ENCODE results near the gene PLXNA4.

The PLXNA4 gene

DNA sequence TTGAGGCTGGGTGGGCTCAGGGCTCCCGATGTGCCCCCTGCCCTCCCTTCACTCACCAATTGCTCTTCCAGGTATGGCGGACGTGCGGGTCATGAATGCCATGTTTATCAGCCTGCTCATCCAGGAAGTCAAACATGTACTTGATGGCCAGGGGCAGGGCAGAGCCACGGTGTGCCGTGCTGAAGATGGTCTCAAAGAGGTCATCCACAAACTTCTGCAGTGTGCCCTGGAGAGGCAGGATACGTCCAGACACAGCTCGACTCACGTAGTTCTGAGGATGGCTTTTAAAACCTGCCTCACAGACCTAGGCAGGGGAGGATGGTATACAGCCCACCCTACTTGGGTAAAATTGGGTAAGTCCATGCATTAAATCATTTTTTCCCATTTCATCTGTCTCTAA lies 431.2 kb downstream of the PLXNA4 start:
- no peak overlapping the region for H3K4me3 ChIP-seq (ENCODE audit: low read depth, low read length)
- no peak overlapping the region for H2AFZ ChIP-seq (ENCODE audit: insufficient read depth, low read length, poor library complexity)
- H3K4me1 ChIP-seq (ENCODE audit: control insufficient read depth in 1 of 2, insufficient read depth in 2 of 2, low read length in 2 of 2): no peaks in the 10 kb centered on the region
- H3K23ac ChIP-seq (ENCODE audit: low read length): no peak overlapping the region
- H3K4ac ChIP-seq (ENCODE audit: low read depth, low read length): no peak overlapping the region
- H4K91ac ChIP-seq (ENCODE audit: low read depth, low read length): no peak overlapping the region
- H3K14ac ChIP-seq (ENCODE audit: low read length): no peak overlapping the region
- H2BK120ac ChIP-seq (ENCODE audit: insufficient read depth, low read length, poor library complexity): no peak overlapping the region
- no peak overlapping the region for H4K12ac ChIP-seq (ENCODE audit: low read depth, low read length)
- DNase-seq: peak; percentile 20 to 43
- no peaks in the 10 kb centered on the region for H3K79me1 ChIP-seq (ENCODE audit: low read length)
- no peak overlapping the region for H2BK12ac ChIP-seq (ENCODE audit: low read length)
- no peak overlapping the region for H2BK5ac ChIP-seq (ENCODE audit: low read depth, low read length, poor library complexity)
- no peak overlapping the region for H3K27ac ChIP-seq (ENCODE audit: low read depth, low read length)
- no peak overlapping the region for H2AK5ac ChIP-seq (ENCODE audit: low read length)
- no peak overlapping the region for H3K4me2 ChIP-seq (ENCODE audit: low read length)
- H3K79me2 ChIP-seq (ENCODE audit: control insufficient read depth, insufficient read depth, low read length, poor library complexity): no peaks in the 10 kb centered on the region
- no peak overlapping the region for H3K9ac ChIP-seq (ENCODE audit: low read length)
- no CpG with 5 or more reads among the region's 9 CpGs for WGBS (ENCODE audit: extremely low coverage, insufficient coverage, insufficient read length)
- H3K9me3 ChIP-seq (ENCODE audit: insufficient read depth, low read depth, low read length): no peaks in the 10 kb centered on the region
- H3K18ac ChIP-seq (ENCODE audit: low read length): no peak overlapping the region
- H3K27me3 ChIP-seq (ENCODE audit: insufficient read depth, low read length): no peaks in the 10 kb centered on the region
- no peaks in the 10 kb centered on the region for H3K36me3 ChIP-seq (ENCODE audit: control insufficient read depth in 1 of 2, insufficient read depth in 2 of 2, low read length in 2 of 2)
- no peak overlapping the region for H4K8ac ChIP-seq (ENCODE audit: low read depth, low read length)

DNA sequence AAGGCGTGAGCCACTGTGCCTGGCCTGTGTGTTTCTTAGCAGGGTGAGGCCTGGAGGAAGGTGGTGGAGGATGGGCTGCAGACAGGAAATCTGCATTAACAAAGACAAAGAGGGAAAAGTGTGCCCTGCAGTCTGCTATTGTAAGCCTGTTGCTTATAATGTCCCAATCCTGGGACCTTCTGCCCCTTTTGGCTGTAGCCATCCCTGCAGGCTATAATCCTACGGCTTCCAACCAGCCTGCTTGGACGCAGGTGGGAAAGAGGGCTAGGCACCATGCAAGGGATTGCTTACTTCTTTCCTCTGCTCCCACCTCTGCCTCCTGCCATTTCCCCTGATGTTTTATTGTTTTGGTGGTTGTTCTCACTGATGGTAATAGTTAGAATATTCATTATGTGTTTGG lies 434.3 kb downstream of the PLXNA4 start:
- Histone ChIP-seq H4K91ac (ENCODE audit: low read depth, low read length) (no peak overlapping the region), H2AK5ac (ENCODE audit: low read length) (no peak overlapping the region), H4K12ac (ENCODE audit: low read depth, low read length) (no peak overlapping the region), H2BK120ac (ENCODE audit: insufficient read depth, low read length, poor library complexity) (no peak overlapping the region), H4K8ac (ENCODE audit: low read depth, low read length) (no peak overlapping the region), H3K9ac (ENCODE audit: low read length) (no peak overlapping the region), H3K14ac (ENCODE audit: low read length) (no peak overlapping the region), H3K9me3 (ENCODE audit: insufficient read depth, low read depth, low read length) (no peaks in the 10 kb centered on the region), H2BK5ac (ENCODE audit: low read depth, low read length, poor library complexity) (no peak overlapping the region), H3K4me1 (ENCODE audit: control insufficient read depth in 1 of 2, insufficient read depth in 2 of 2, low read length in 2 of 2) (no peaks in the 10 kb centered on the region), H3K27me3 (ENCODE audit: insufficient read depth, low read length) (no peaks in the 10 kb centered on the region), H3K36me3 (ENCODE audit: control insufficient read depth in 1 of 2, insufficient read depth in 2 of 2, low read length in 2 of 2) (no peaks in the 10 kb centered on the region), H2BK12ac (ENCODE audit: low read length) (no peak overlapping the region), H3K27ac (ENCODE audit: low read depth, low read length) (no peak overlapping the region), H3K4me3 (ENCODE audit: low read depth, low read length) (no peak overlapping the region), H3K4ac (ENCODE audit: low read depth, low read length) (no peak overlapping the region), H3K79me1 (ENCODE audit: low read length) (no peaks in the 10 kb centered on the region), H2AFZ (ENCODE audit: insufficient read depth, low read length, poor library complexity) (no peak overlapping the region), H3K23ac (ENCODE audit: low read length) (no peak overlapping the region), H3K18ac (ENCODE audit: low read length) (no peak overlapping the region), H3K4me2 (ENCODE audit: low read length) (no peak overlapping the region), H3K79me2 (ENCODE audit: control insufficient read depth, insufficient read depth, low read length, poor library complexity) (no peaks in the 10 kb centered on the region)
- no CpG with 5 or more reads among the region's 3 CpGs for WGBS (ENCODE audit: extremely low coverage, insufficient coverage, insufficient read length)
- DNase-seq: no peak

DNA sequence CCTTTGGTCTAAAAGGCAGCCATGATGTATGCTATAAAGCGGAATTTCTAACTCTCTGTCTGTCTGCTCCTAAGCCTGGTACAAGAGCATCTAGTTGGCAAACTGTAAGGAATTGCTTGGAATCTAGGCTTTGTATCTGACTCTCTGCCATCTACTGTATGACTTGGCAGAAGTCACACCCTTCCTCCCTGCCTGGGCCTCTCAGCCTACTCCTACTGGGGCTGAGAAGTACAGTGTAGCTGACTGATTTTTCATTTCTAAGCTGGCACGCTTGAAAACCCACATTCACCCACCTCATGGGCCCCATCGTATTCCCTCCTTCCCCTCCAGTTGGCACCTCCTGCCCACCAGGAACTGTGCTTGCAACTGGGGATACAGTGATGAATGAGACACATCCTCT lies 435.2 kb downstream of the PLXNA4 start:
- H2AFZ ChIP-seq (ENCODE audit: insufficient read depth, low read length, poor library complexity): no peak overlapping the region
- WGBS (ENCODE audit: extremely low coverage, insufficient coverage, insufficient read length): no CpG with 5 or more reads among the region's 3 CpGs
- no peak overlapping the region for H3K23ac ChIP-seq (ENCODE audit: low read length)
- H2AK5ac ChIP-seq (ENCODE audit: low read length): no peak overlapping the region
- H2BK120ac ChIP-seq (ENCODE audit: insufficient read depth, low read length, poor library complexity): no peak overlapping the region
- no peak overlapping the region for H3K4me3 ChIP-seq (ENCODE audit: low read depth, low read length)
- H4K12ac ChIP-seq (ENCODE audit: low read depth, low read length): no peak overlapping the region
- H3K9ac ChIP-seq (ENCODE audit: low read length): no peak overlapping the region
- H3K4me1 ChIP-seq (ENCODE audit: control insufficient read depth in 1 of 2, insufficient read depth in 2 of 2, low read length in 2 of 2): no peaks in the 10 kb centered on the region
- no peaks in the 10 kb centered on the region for H3K9me3 ChIP-seq (ENCODE audit: insufficient read depth, low read depth, low read length)
- H4K91ac ChIP-seq (ENCODE audit: low read depth, low read length): no peak overlapping the region
- H2BK12ac ChIP-seq (ENCODE audit: low read length): no peak overlapping the region
- no peaks in the 10 kb centered on the region for H3K27me3 ChIP-seq (ENCODE audit: insufficient read depth, low read length)
- no peak overlapping the region for H3K14ac ChIP-seq (ENCODE audit: low read length)
- H3K18ac ChIP-seq (ENCODE audit: low read length): no peak overlapping the region
- H4K8ac ChIP-seq (ENCODE audit: low read depth, low read length): no peak overlapping the region
- H3K36me3 ChIP-seq (ENCODE audit: control insufficient read depth in 1 of 2, insufficient read depth in 2 of 2, low read length in 2 of 2): no peaks in the 10 kb centered on the region
- no peaks in the 10 kb centered on the region for H3K79me2 ChIP-seq (ENCODE audit: control insufficient read depth, insufficient read depth, low read length, poor library complexity)
- DNase-seq: no peak
- H2BK5ac ChIP-seq (ENCODE audit: low read depth, low read length, poor library complexity): no peak overlapping the region
- H3K4me2 ChIP-seq (ENCODE audit: low read length): no peak overlapping the region
- H3K27ac ChIP-seq (ENCODE audit: low read depth, low read length): no peak overlapping the region
- no peaks in the 10 kb centered on the region for H3K79me1 ChIP-seq (ENCODE audit: low read length)
- no peak overlapping the region for H3K4ac ChIP-seq (ENCODE audit: low read depth, low read length)

DNA sequence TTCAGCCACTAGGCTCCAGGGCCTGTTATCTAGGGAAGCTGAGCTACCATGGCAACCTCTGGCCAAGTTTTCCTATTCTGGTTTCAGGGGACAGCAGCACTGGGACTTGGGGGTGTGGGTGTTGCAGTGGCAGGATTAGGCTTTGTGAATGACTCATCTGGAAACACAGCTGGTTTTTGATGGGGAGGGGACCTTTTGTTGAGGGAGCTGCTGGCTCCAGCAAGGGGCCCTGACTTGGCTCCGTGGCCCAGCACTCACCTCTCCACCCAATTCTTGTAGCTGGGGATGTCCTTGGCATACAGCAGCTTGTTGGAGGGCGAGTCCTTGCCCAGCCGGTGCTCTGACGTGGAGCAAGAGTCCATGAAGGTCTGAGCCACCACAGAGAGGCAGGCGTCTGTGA lies 435.9 kb downstream of the PLXNA4 start:
- Histone ChIP-seq H3K79me2 (ENCODE audit: control insufficient read depth, insufficient read depth, low read length, poor library complexity) (no peaks in the 10 kb centered on the region), H2BK12ac (ENCODE audit: low read length) (no peak overlapping the region), H4K91ac (ENCODE audit: low read depth, low read length) (no peak overlapping the region), H3K36me3 (ENCODE audit: control insufficient read depth in 1 of 2, insufficient read depth in 2 of 2, low read length in 2 of 2) (no peaks in the 10 kb centered on the region), H3K4me2 (ENCODE audit: low read length) (no peak overlapping the region), H2BK5ac (ENCODE audit: low read depth, low read length, poor library complexity) (no peak overlapping the region), H3K9me3 (ENCODE audit: insufficient read depth, low read depth, low read length) (no peaks in the 10 kb centered on the region), H2AFZ (ENCODE audit: insufficient read depth, low read length, poor library complexity) (no peak overlapping the region), H3K27me3 (ENCODE audit: insufficient read depth, low read length) (no peaks in the 10 kb centered on the region), H2AK5ac (ENCODE audit: low read length) (no peak overlapping the region), H3K4me1 (ENCODE audit: control insufficient read depth in 1 of 2, insufficient read depth in 2 of 2, low read length in 2 of 2) (no peaks in the 10 kb centered on the region), H3K79me1 (ENCODE audit: low read length) (no peaks in the 10 kb centered on the region), H3K9ac (ENCODE audit: low read length) (no peak overlapping the region), H3K4ac (ENCODE audit: low read depth, low read length) (no peak overlapping the region), H3K27ac (ENCODE audit: low read depth, low read length) (no peak overlapping the region), H4K8ac (ENCODE audit: low read depth, low read length) (no peak overlapping the region), H3K14ac (ENCODE audit: low read length) (no peak overlapping the region), H3K23ac (ENCODE audit: low read length) (no peak overlapping the region), H4K12ac (ENCODE audit: low read depth, low read length) (no peak overlapping the region), H3K18ac (ENCODE audit: low read length) (no peak overlapping the region), H3K4me3 (ENCODE audit: low read depth, low read length) (no peak overlapping the region), H2BK120ac (ENCODE audit: insufficient read depth, low read length, poor library complexity) (no peak overlapping the region)
- DNase-seq: no peak
- WGBS (ENCODE audit: extremely low coverage, insufficient coverage, insufficient read length): no CpG with 5 or more reads among the region's 5 CpGs

All from trophoblast cell (in vitro differentiated cells and primary cell).